Vagina (tissue), 2 donors: Measurements from ENCODE around the gene TRIM26.

Experiments used
- CTCF ChIP-seq, 3 experiments: fragments of 450-650 bp in 2 of 3; fragments of 200-600 bp in 1 of 3; sonication (generic) in 1 of 3; IDR thresholded peaks; one replicate each; pipeline ENCODE4 v1.5.1; 2017 to 2019; ENCODE audit warnings: antibody characterized with exemption in 3 of 3, mild to moderate bottlenecking in 2 of 3, moderate library complexity in 2 of 3
- POLR2A ChIP-seq, 2 donors: fragments of 450-650 bp; IDR thresholded peaks; one replicate each; pipeline ENCODE4 v1.6.1; 2017; ENCODE audit warnings: antibody characterized with exemption in 2 of 2, mild to moderate bottlenecking in 2 of 2, moderate library complexity in 2 of 2
- POLR2AphosphoS5 ChIP-seq, 2 donors: sonication (generic); formaldehyde crosslinking; IDR thresholded peaks; one replicate each; pipeline ENCODE4 v1.9.0; 2017; ENCODE audit warnings: antibody characterized with exemption in 2 of 2, mild to moderate bottlenecking in 2 of 2, low read depth in 1 of 2; ENCODE audit not compliant: insufficient read depth in 1 of 2

- no peak for TF ChIP-seq CTCF (IDR thresholded peaks at IDR 0.05)
- no peak for TF ChIP-seq POLR2A (IDR thresholded peaks at IDR 0.05)
- no peak for TF ChIP-seq POLR2AphosphoS5 (IDR thresholded peaks at IDR 0.05; ENCODE audit: insufficient read depth in 1 of 2, low read depth in 1 of 2)
Observed at GRCh38 chr6:30160008-30160784, 53.0 kb downstream of the TRIM26 start.
